GM19035 (cell line): ENCODE results near the gene SLC6A12.

Source experiments
- ATAC-seq: cut with Tn5 transposase; IDR thresholded peaks from one replicate; pipeline ENCODE4 v1.9.1; 2021; ENCODE audit not compliant: unreplicated experiment

SLC6A12 gene

DNA sequence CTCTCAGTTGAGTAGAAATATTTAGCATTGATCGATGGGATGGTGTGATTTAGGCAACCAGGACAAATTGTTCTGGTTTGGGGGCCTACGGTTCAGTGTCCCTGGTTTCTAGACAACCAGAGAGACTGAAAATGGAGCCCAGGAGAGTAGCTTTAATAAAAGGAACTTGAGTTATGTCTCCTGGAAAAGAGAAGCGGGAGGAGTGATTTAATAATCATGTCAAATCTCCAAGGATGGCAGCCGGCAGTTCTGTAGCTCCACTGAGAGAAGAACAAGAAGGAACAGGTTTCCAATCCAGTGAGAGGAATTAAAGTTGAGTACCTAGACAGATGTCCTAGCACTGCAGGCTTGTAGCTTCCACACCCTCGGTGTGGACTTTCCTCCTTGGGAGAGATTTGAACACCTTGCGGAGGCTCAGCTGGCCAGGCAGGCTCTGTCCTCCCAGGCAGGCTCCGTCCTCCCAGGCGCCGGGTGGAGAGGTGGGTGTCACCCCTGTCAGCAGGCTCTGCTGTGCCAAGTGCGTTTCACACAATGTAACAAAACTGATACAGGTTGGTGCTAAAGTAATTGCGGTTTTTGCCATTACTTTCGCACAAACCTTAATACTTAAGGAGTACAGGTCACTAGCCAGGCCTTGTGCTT is 45.9 kb downstream of the SLC6A12 start:
- ATAC-seq, result no peak

GRCh38 chr12:166425-167075 is 47.4 kb downstream of the SLC6A12 start:
- no peak for ATAC-seq

- no peak for ATAC-seq
Measured at GRCh38 chr12:165862-166368, 48.0 kb downstream of the SLC6A12 start.

DNA sequence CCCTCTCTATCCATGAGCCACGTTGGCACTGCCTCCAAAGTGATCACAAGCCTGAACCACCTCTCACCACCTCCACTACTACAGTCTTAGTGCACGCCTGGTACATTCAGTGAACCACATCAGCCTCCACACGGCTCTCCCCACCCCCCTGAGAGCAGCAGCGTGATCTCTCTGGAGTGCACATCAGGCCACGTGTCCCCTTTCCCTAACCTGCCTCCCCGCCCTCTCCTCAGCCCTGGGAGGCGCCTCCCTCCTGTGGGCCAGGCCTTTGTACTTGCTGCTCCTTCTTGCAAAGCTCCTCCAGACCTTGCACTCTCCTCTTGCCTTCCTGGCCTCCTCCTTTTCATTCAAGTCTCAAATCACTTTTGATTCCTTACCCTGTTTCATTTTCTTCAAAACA is 49.8 kb downstream of the SLC6A12 start:
- ATAC-seq, result no peak

DNA sequence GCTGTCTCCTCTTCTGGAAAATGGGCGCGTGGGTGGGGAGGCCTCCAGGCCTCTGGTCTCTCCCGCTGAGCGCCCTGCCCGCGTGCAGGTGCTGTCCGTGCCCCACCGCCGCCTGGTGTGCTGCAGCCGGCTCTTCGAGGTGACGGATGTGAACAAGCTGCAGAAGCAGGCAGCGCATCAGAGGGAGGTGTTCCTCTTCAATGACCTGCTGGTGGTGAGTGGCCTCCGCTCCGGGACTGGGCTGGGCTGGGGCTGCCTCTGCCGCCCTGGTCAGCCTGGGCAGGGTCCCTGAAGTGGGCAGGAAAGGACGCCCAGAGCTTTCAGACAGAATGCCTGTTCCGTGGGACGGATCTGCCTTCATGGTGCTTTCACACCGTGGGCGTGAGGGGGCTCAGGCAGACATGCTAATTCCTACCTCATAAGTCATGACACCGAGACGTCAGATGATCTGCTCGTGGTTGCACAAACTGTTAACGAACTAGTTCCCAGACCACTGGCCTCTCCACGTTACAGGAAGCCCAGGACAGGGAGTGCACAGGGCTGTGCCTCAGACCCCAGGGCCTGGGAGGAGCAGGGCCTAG is 50.5 kb downstream of the SLC6A12 start:
- no peak for ATAC-seq

DNA sequence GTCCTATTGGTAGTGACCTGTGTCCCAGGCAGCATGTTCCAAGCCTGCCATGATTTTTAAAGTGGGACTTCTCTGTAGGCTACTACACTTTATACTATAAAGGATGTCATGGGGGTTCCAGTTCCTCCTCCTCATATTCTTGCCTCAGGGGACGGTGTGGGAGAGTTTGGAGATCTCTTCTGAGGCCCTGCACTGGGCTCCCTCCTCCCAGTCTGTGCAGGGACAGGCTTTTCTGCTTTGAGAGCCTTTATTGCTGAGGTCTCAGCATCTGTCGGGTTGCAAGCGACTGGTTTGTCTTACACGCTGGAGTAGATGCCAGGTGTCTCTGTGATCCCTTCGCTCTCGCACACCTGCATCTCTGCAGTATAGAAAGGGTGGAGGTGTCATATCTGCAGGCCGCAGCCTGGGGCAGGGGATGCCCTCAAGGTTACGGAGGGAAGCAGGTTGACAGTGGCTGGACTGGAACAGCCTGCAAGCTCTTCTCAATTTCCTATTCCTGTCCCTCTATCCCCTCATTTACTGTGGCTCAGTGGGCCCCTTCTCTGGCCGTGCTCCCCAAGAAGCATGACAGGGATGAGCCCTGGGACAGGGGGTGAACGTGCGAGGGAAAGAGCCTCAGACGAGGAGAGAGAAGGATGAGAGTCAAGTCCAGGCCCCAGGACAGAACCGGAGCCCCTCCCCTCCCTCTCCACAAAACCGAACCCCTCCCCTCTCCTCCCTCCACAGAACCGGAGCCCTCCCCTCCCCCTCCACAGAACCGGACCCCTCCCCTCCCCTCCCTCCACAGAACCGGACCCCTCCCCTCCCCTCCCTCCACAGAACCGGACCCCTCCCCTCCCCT is 51.3 kb downstream of the SLC6A12 start:
- ATAC-seq, result no peak

DNA sequence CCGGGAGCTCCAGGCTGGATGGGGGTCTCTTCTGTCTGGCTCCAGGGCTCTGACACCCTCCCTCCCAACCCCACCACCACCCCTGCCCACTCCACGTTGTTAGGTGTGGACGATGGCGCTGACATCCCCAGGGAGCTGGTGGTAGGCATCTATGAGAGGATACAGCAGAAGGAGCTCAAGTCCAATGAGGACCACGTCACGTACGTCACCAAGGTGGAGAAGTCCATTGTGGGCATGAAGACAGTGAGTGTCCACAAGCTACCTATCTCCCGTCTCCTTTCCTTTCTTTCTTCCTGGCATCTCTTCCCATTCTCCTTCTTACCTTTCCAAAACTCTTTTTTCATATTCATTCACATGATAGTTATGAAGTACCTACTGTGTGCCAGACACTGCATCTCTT is 52.1 kb downstream of the SLC6A12 start:
- no peak for ATAC-seq

DNA sequence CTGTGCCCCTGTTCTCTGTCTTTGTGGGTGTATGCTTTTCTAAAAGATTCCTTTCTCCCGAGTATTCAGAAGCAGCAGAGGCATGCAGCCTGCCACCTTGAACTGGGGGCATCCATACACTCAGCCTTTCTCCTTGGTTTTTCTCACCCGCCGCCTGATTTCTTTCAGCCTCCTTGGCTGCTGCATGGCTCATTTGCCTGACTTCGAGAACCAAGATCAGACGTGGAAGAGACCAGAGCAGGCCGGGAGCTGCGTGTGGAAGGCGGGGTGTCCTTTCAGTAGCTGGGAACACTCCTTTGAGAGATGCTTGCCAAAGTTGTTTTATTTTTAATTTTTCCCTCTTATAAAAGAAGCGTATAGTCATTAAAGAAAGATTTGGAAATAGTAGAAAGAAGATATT is 53.1 kb downstream of the SLC6A12 start:
- no peak for ATAC-seq

DNA sequence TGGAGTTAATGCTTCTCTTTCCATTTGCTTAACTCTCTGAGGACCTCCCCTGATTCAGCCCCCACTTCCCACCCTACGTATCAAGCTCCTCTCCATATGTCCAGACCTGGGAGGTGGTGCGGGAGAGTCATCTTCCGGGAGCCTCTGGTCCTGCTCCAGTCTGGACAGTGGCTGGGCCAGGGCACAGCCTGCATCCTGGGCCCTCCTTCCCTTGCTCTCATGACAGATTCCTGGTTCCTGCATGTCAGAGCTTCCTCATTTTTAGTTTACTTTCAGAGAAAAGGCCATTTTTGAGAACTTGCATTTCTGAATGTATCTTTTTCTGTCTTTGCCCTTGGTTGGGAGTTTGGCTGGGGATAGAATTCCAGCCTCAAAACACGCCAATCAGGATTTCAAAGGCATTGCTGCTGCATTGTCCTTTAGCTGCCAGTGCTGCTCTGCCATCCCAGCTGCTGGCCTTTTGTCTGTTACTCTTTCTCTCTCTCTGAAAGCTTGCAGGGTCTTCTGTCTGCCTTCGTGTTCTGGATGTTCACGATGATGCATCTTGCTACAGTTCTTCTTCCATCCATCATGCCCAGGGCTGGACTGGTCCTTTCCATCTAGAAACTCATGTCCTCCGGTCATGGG is 54.7 kb downstream of the SLC6A12 start:
- no peak for ATAC-seq

- ATAC-seq, result no peak
Measured at GRCh38 chr12:157644-158043, 56.3 kb downstream of the SLC6A12 start.

GRCh38 chr12:156945-157344 is 57.0 kb downstream of the SLC6A12 start:
- ATAC-seq, result no peak

DNA sequence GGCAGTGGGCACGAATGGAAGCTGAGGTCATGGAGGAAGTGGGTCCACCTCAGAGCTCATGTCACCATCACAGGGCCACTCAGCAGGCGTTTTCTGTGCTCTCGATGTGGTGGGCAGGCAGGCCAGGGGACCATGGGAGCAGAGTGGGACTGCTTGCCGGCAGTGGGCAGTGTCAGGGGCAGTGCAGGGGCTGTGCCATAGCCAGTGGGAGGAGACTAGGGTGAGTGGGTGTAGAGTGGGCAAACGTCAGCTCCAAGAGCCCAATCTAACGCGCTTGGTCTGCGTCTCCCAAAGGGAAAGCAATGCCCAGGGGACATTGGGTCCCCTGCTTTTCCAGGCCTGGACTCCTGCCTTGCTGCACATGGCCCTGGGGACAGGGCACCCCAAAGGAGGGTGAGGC is 58.3 kb downstream of the SLC6A12 start:
- no peak for ATAC-seq

DNA sequence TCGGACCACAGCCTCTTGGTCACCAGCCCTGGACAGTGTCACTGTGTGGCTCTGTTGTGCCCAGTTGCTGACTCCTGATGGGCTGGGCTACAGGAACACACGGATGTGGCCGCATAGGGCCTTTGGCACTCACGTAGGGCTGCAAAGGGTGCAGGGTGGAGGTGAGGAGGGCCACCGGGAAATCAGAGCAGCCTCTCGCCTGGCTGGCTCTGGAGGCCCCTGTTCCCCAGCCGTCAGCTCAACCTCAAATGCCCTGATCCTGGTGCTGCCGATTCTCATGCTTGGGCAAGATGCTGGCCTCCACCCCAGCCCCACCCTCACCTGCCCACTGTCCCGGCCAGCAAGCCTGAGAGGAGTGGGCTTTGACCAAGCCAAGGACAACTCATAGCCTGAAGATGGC is 59.0 kb downstream of the SLC6A12 start:
- ATAC-seq, result no peak

GRCh38 chr12:154058-154457 is 59.9 kb downstream of the SLC6A12 start:
- ATAC-seq, result no peak

GRCh38 chr12:153080-153746 is 60.7 kb downstream of the SLC6A12 start:
- ATAC-seq, result no peak

DNA sequence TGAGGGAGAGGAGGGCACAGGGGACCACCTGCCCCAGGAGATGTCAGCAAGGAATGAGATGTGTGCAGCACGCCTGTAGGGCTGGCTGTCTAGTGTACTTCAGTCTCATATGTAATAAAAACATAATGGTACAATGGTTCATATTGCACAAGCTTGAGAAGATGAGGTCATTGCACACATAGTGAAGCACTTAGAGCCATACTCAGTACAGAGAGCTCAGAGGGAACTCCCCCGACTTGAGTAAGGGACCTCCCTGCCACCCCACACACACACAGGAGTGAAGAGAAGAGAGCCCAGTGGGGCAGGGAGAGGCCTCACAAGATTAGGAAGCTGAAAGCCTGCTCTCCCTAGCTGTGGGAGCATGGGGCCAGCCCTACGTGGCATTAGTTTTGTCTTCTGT is 61.5 kb downstream of the SLC6A12 start:
- ATAC-seq, result no peak

DNA sequence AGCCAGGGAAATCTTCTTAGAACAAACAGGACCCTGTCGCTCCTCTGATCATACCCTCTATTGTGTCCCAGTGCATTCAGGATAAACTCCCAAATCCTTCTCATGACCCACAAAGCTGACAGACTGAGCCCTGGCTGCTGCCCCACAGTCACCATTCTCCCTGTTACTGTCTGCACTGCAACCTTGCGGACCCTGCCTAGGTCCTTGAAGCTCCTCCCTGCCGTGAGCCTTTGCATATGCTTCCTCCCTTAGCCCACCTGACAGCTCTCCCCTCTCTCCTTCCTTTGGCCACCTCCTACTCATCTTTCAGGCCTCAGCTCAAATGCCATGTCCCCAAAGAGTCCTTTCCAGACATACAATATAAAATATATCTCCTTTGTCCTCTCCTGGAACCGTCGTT is 62.4 kb downstream of the SLC6A12 start:
- no peak for ATAC-seq

GRCh38 chr12:148676-149416 is 65.1 kb downstream of the SLC6A12 start:
- no peak for ATAC-seq

GRCh38 chr12:147242-147641 is 66.7 kb downstream of the SLC6A12 start:
- no peak for ATAC-seq
